GM18907 (cell line): Measurements from ENCODE around the gene C3orf33.
"Not testable (repeated sequence)": the region's sequence is repeated elsewhere in the genome, so short reads cannot be mapped to it uniquely, and the experiment has no call there.

Source experiments
- ATAC-seq: cut with Tn5 transposase; IDR thresholded peaks from one replicate; pipeline ENCODE4 v1.9.1; 2021; ENCODE audit warnings: mild to moderate bottlenecking, moderate library complexity; ENCODE audit not compliant: unreplicated experiment

Gene C3orf33

GRCh38 chr3:155805802-155806618 is at the start of gene C3orf33:
Gene C3orf33 (minus strand): TSS chr3:155806278. CDS start chr3:155806252, 26 bp downstream.
- peak; percentile 98 for ATAC-seq

GRCh38 chr3:155854141-155854940 is 48.3 kb upstream of the C3orf33 start, which contains the start of gene SLC33A1:
Gene SLC33A1 (minus strand): TSS chr3:155854427. CDS start chr3:155853997, 430 bp downstream.
- ATAC-seq: peak; percentile 96

GRCh38 chr3:155853214-155854140 is 47.4 kb upstream of the C3orf33 start:
- ATAC-seq: peak; percentile 2

- no peak for ATAC-seq
These were observed 46.3 kb upstream of the C3orf33 start for GRCh38 chr3:155852341-155852740.

- ATAC-seq: not testable (repeated sequence)
These were observed 43.3 kb upstream of the C3orf33 start for GRCh38 chr3:155849404-155849803.

- ATAC-seq: no peak
These were observed 41.9 kb upstream of the C3orf33 start for GRCh38 chr3:155847993-155848392.

- no peak for ATAC-seq
These were observed 40.0 kb upstream of the C3orf33 start for GRCh38 chr3:155846119-155846518.

- ATAC-seq: no peak
These were observed 37.5 kb upstream of the C3orf33 start for GRCh38 chr3:155843569-155843968.

- no peak for ATAC-seq
These were observed 29.4 kb upstream of the C3orf33 start for GRCh38 chr3:155835341-155836071.

- ATAC-seq: not testable (repeated sequence)
These were observed 22.5 kb upstream of the C3orf33 start for GRCh38 chr3:155828490-155829098.

- no peak for ATAC-seq
These were observed 9.0 kb upstream of the C3orf33 start for GRCh38 chr3:155815030-155815545.

GRCh38 chr3:155813224-155813623 is 7.1 kb upstream of the C3orf33 start:
- ATAC-seq: not testable (repeated sequence)

- ATAC-seq: no peak
These were observed 3.1 kb upstream of the C3orf33 start for GRCh38 chr3:155809181-155809580.

- no peak for ATAC-seq
These were observed 1.7 kb upstream of the C3orf33 start for GRCh38 chr3:155807823-155808222.

GRCh38 chr3:155805204-155805801 is 775 bp downstream of the C3orf33 start:
- ATAC-seq: peak; percentile 36

GRCh38 chr3:155804323-155804722 is 1.8 kb downstream of the C3orf33 start:
- no peak for ATAC-seq

- ATAC-seq: no peak
These were observed 13.5 kb downstream of the C3orf33 start for GRCh38 chr3:155792532-155792931.

GRCh38 chr3:155791190-155791589 is 14.9 kb downstream of the C3orf33 start:
- no peak for ATAC-seq
